Measurements from ENCODE around the gene SMARCD3.

DNA sequence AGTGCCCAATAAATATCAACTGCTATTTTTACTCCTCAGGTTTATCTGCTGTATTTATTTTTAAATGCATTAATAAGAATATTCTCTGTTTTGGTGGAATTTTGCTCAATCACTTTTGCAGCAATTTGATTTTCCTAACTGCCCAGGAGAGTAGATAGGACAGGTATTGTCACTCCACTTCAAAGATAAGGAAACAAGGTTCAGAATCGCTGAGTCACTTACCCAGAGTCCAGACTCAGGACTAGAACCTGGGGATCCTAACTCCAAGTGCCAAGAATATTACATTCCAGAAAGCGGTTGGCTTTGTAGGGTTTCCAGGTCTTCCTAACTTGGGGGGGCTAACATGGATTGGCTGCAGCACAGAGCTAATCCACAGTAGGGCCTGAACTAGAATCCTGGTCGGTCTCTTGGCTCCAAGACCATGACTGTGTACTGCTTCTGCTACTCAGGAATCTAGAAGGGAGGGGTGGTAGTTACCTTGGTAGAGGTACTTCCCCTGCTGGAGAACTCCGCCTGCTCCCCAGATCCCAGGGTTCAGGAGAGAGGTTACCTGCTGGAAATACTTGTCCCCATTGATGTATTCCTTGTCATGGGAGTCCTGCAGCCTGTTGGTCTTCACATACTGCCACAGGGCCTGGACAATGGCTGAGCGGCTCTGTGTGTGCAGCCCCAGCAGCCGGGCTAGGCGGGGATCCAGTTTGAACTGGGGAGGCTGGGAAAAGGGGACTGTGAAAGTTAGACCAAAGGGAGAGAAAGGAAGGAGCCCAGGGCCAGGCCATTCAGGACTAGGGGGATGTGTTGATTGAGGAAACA is 7.3 kb downstream of the SMARCD3 start:
- TF ChIP-seq FOXM1 (CRISPR knock-in tag; IDR thresholded peaks at IDR 0.05) (no peak), MEF2D (CRISPR knock-in tag; IDR thresholded peaks at IDR 0.05) (no peak), POLR2AphosphoS2 (IDR thresholded peaks at IDR 0.05; ENCODE audit: low read depth, low read length) (no peak), SKIL (CRISPR knock-in tag; IDR thresholded peaks at IDR 0.05; ENCODE audit: borderline replicate concordance) (no peak), ZNF790 (CRISPR knock-in tag; IDR thresholded peaks at IDR 0.05; ENCODE audit: borderline replicate concordance) (no peak)

Data from HepG2 (cell line).